ENCODE data around the gene NDUFS3.

GRCh38 chr11:47571357-47571729 is 7.5 kb upstream of the NDUFS3 start:
- TF ChIP-seq, protein P1, sequence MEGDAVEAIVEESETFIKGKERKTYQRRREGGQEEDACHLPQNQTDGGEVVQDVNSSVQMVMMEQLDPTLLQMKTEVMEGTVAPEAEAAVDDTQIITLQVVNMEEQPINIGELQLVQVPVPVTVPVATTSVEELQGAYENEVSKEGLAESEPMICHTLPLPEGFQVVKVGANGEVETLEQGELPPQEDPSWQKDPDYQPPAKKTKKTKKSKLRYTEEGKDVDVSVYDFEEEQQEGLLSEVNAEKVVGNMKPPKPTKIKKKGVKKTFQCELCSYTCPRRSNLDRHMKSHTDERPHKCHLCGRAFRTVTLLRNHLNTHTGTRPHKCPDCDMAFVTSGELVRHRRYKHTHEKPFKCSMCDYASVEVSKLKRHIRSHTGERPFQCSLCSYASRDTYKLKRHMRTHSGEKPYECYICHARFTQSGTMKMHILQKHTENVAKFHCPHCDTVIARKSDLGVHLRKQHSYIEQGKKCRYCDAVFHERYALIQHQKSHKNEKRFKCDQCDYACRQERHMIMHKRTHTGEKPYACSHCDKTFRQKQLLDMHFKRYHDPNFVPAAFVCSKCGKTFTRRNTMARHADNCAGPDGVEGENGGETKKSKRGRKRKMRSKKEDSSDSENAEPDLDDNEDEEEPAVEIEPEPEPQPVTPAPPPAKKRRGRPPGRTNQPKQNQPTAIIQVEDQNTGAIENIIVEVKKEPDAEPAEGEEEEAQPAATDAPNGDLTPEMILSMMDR (optimal IDR thresholded peaks at IDR 0.05 in 1 of 3, IDR thresholded peaks at IDR 0.05 in 1 of 3, conservative IDR thresholded peaks at IDR 0.05 in 1 of 3; ENCODE audit: extremely low read depth in 1 of 3, insufficient read depth in 2 of 3, low read length in 3 of 3): no peak
- no peak for TF ChIP-seq EZH2 (IDR thresholded peaks at IDR 0.05; ENCODE audit: low read length)
